ENCODE data around the gene LITAF. TPM values are rescaled to one million over a fixed set of nuclear protein-coding genes. Genes with fewer than 3 reads are reported as not detected.

The LITAF gene
- total and polyA plus RNA-seq, 2 of the 4 experiments (the other 2 are of a cell fraction), result 113 to 206 TPM

DNA sequence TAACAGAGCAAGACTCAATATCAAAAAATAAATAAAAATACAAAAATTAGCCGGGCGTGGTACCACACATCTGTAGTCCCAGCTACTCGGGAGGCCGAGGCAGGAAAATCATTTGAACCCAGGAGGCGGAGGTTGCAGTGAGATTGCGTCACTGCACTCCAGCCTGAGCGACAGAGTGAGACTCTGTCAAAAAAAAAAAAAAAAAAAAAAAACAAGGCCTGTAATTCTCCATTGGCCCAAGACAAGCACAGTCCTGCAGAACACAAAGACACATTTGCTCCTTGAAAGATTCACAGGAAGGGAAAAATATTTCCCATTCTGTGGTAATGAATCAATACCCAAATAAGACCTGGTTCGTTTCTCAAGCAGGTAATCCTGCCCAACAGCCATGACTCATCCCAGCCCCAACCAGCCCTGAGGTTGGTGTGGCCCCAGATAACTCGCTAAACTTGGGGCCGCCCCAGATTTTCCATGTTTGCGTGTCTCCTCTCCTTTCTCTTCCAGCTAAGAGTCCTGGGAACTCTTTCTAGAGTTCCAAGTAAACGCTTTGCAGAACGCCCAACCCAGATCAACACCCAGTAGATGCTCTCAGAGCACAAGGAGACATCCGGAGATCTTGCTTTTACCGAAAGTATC lies 41.2 kb upstream of the LITAF start:
- POLR2A ChIA-PET (ENCODE audit: unreplicated experiment), result no interaction called here
- no peak overlapping the region for H2BK15ac ChIP-seq (ENCODE audit: low read depth, low read length)
- no peak overlapping the region for H3K27ac ChIP-seq (ENCODE audit: insufficient read depth, low read length)
- in situ Hi-C loops (cut with MboI; ENCODE audit: low sequenced_read_pairs), result loop anchor here (5.0 kb wide), 1 partner anchor 36 kb away; no protein-coding TSS in a partner anchor
- peak overlapping the region; percentile 85 for H3K14ac ChIP-seq (replicated peaks; ENCODE audit: low read depth, low read length)
- no peak overlapping the region for H2BK5ac ChIP-seq (ENCODE audit: low read depth, low read length, poor library complexity, severe bottlenecking)
- peak overlapping the region; percentile 70; the same call in 1 of the 2 replicates for H3K18ac ChIP-seq (ENCODE audit: low read depth, low read length)
- TF ChIP-seq CHD1 (IDR thresholded peaks at IDR 0.05; ENCODE audit: low read depth, low read length), result no peak
- TF ChIP-seq NFE2L2 (IDR thresholded peaks at IDR 0.05; ENCODE audit: low read depth, low read length), result no peak
- no peak for TF ChIP-seq RAD21 (IDR thresholded peaks at IDR 0.05; ENCODE audit: low read length)
- 0 out of 2 replicates have a peak, but pooled peaks have one; percentile 13 for TF ChIP-seq FOS (IDR thresholded peaks at IDR 0.05; ENCODE audit: low read depth, low read length)
- TF ChIP-seq CTCF (conservative IDR thresholded peaks at IDR 0.05; ENCODE audit: low read depth, low read length), result no peak
- TF ChIP-seq ELK1 (IDR thresholded peaks at IDR 0.05; ENCODE audit: borderline replicate concordance, low read depth, low read length), result no peak
- no peak for TF ChIP-seq MAFK (IDR thresholded peaks at IDR 0.05; ENCODE audit: low read depth, low read length)
- no peak for TF ChIP-seq RFX5 (IDR thresholded peaks at IDR 0.05; ENCODE audit: low read depth, low read length)
- peak overlapping the region; percentile 87; the same call in 1 of the 2 replicates for H2BK20ac ChIP-seq (ENCODE audit: low read depth, low read length)
- dilution Hi-C loops (cut with HindIII; ENCODE audit: low sequenced_read_pairs, unreplicated experiment), result no loop called here
- no peak overlapping the region for H3K56ac ChIP-seq (ENCODE audit: extremely low read depth, insufficient read depth, low read length)
- H4K91ac ChIP-seq (ENCODE audit: insufficient read depth, low read depth, low read length), result peak overlapping the region; percentile 31; the same call in 1 of the 2 replicates
- no peaks in the 10 kb centered on the region for H3K79me1 ChIP-seq (ENCODE audit: low read depth in 1 of 2, low read length in 2 of 2)
- H4K5ac ChIP-seq (ENCODE audit: low read depth, low read length), result peak overlapping the region; percentile 76; the same call in 1 of the 2 replicates
- H2AK5ac ChIP-seq (ENCODE audit: low read depth, low read length), result no peak overlapping the region
- no peak overlapping the region for H2AFZ ChIP-seq (replicated peaks; ENCODE audit: low read length, poor library complexity)
- no TSS peak for BruUV-seq (replicated peaks)
- H3K23ac ChIP-seq (ENCODE audit: low read depth, low read length), result peak overlapping the region; percentile 22; the same call in 1 of the 2 replicates
- H3K4me2 ChIP-seq (ENCODE audit: low read depth, low read length), result no peak overlapping the region
- H3K9me3 ChIP-seq (ENCODE audit: control insufficient read depth, insufficient read depth, low read length), result no peaks in the 10 kb centered on the region
- peak overlapping the region; percentile 22 for H3K4ac ChIP-seq (ENCODE audit: low read depth, low read length)
- H3K36me3 ChIP-seq (ENCODE audit: control insufficient read depth, insufficient read depth, low read length), result no peaks in the 10 kb centered on the region
- WGBS, 2 experiments (ENCODE audit: extremely low coverage in 2 of 2, insufficient read length in 1 of 2), result 82% methylated on average over 7 of the region's 15 CpGs; no CpG with 5 or more reads in 1 of the 2 experiments
- CTCF ChIA-PET, result interaction anchor here (0.6 to 0.8 kb wide), 3 partner anchors 9 to 39 kb away, joined by 3 to 5 read pairs (median 4); no protein-coding TSS in a partner anchor
- H2AK9ac ChIP-seq (replicated peaks; ENCODE audit: low read depth, low read length, poor library complexity), result peak overlapping the region; percentile 52
- peak overlapping the region in 1 of 2 experiments; percentile 41; a peak in 1 of 4 replicates for H4K8ac ChIP-seq (ENCODE audit: low read depth in 2 of 2, low read length in 2 of 2)
- intact Hi-C loops (cut with micrococcal nuclease), result no loop called here
- peak overlapping the region; percentile 69; the same call in 1 of the 2 replicates for H2BK120ac ChIP-seq (ENCODE audit: low read depth, low read length)
- H3K4me1 ChIP-seq (ENCODE audit: control insufficient read depth, insufficient read depth, low read length), result peaks cover 22% of the 10 kb centered on the region
- H3K27me3 ChIP-seq (ENCODE audit: control insufficient read depth, insufficient read depth, low read length), result no peaks in the 10 kb centered on the region
- ATAC-seq (ENCODE audit: low read depth) (no peak), DNase-seq (peak; percentile 60)
- no peak overlapping the region for H3K9ac ChIP-seq (ENCODE audit: low read depth, low read length)
- no peak overlapping the region for H3K4me3 ChIP-seq (ENCODE audit: insufficient read depth, low read depth, low read length)
- peaks cover 9% of the 10 kb centered on the region for H3K9me1 ChIP-seq (ENCODE audit: insufficient read depth, low read length)
- no peaks in the 10 kb centered on the region for H4K20me1 ChIP-seq (ENCODE audit: insufficient read depth, low read length)
